Activated naive CD4-positive, alpha-beta T cell treated with anti-CD3 and anti-CD28 coated beads for 36 hours (primary cell): ENCODE results near the gene TSPYL2. TPM values are rescaled to one million over a fixed set of nuclear protein-coding genes. Genes with fewer than 3 reads are reported as not detected.

ENCODE experiments used
- CTCF ChIA-PET: fragments of 350-600 bp; sonication (Branson Sonifier 250); formaldehyde crosslinking; loops from one replicate; lab custom pipeline; 2021; ENCODE audit warnings: antibody characterized with exemption; lab: Charles Lee
- DNase-seq: peaks from one replicate; pipeline ENCODE4 v3.0.0-alpha.2; 2020
- H3K27ac Mint-ChIP-seq: one replicate; pipeline ENCODE4 v1.8.0; 2021; ENCODE audit warnings: mild to moderate bottlenecking, mixed read lengths
- H3K27me3 Mint-ChIP-seq: one replicate; pipeline ENCODE4 v1.8.0; 2021; ENCODE audit warnings: low read depth, mixed read lengths
- H3K36me3 Mint-ChIP-seq: one replicate; pipeline ENCODE4 v1.8.0; 2021; ENCODE audit warnings: low read depth, mixed read lengths
- H3K4me1 Mint-ChIP-seq: one replicate; pipeline ENCODE4 v1.8.0; 2021; ENCODE audit warnings: low read depth, mixed read lengths
- H3K4me3 Mint-ChIP-seq: one replicate; pipeline ENCODE4 v1.8.0; 2021; ENCODE audit warnings: mild to moderate bottlenecking, moderate library complexity, mixed read lengths
- H3K9me3 Mint-ChIP-seq: one replicate; pipeline ENCODE4 v1.8.0; 2021; ENCODE audit warnings: mixed read lengths
- intact Hi-C: fragments of 100-400 bp; cut with micrococcal nuclease; formaldehyde crosslinking; loops from one replicate; pipeline ENCODE4 v1.15.1; 2023
- total RNA-seq, 2 experiments: library from RNA; stranded (reverse); gene quantifications; one replicate each; pipeline ENCODE4 v1.2.3, GENCODE V29; 2021

The TSPYL2 gene
- total RNA-seq, 2 experiments from 2014 or later = 72.2 to 74.4 TPM

DNA sequence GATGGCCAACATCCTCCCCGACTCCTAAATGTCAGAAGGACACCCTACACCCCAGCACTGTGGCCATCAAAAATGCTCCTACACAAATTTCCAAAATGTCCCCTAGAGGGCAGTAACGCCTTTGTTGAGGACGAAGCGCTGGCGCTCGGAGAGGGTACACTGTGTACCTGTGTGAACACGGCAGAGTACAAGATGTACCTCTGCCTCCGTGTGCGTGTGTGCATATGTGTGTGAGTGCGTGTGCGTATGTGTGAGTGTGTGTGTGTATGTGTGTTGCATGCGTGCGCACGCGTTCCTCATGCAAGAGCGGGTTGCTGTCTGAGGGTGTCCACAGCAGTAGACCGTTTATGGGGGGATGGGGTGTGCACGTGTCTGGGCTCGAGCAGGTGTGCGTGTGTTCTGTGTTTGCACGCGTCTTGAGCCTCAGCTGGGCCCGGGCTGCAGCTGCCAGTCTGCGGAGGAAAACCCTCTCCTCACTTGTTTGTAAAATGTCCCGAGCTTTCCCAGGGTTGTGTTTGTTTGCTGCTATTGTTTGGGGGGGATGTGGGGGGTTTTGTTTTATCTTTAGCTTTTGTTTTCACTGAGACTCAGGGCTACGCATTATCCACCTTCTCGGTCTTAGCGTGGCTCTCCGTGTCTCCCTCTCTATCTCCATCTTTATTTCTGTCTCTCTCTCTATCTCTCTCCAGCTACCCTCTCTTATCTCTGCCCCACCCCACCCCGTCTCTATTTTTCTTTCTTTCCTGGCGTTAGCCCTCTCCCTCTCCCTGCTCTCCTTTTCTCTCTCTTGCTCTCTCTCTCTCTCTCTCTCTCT is 10.4 kb upstream of the TSPYL2 start:
- intact Hi-C loops = loop anchor here (1.0 kb wide), 2 partner anchors 17 to 21 kb away; no protein-coding TSS in a partner anchor
- Mint-ChIP-seq H3K4me1 (peaks cover 12% of the 10 kb centered on the region), H3K36me3 (no peaks in the 10 kb centered on the region), H3K27me3 (no peaks in the 10 kb centered on the region), H3K27ac (peak overlapping the region; percentile 90), H3K9me3 (no peaks in the 10 kb centered on the region), H3K4me3 (peak overlapping the region; percentile 85)
- CTCF ChIA-PET = interaction anchor here (0.8 to 5.8 kb wide), 8 partner anchors 9 to 154 kb away, joined by 3 to 30 read pairs (median 6); partner anchors contain the start of gene TSPYL2
- peak; percentile 72 for DNase-seq

- Mint-ChIP-seq H3K9me3 (no peaks in the 10 kb centered on the region), H3K4me3 (peak overlapping the region; percentile 85), H3K27me3 (no peaks in the 10 kb centered on the region), H3K36me3 (no peaks in the 10 kb centered on the region), H3K27ac (peak overlapping the region; percentile 90), H3K4me1 (peaks cover 12% of the 10 kb centered on the region)
- intact Hi-C loops = no loop called here
- CTCF ChIA-PET = interaction anchor here (0.8 to 5.8 kb wide), 7 partner anchors 9 to 153 kb away, joined by 3 to 30 read pairs (median 6); partner anchors contain the start of gene TSPYL2
- DNase-seq = no peak
These were observed 9.6 kb upstream of the TSPYL2 start for GRCh38 chrX:53072418-53073114.

GRCh38 chrX:53073115-53073586 is 9.0 kb upstream of the TSPYL2 start:
- CTCF ChIA-PET = interaction anchor here (1.6 to 5.8 kb wide), 2 partner anchors 8 to 17 kb away, joined by 10 to 30 read pairs; partner anchors contain the start of gene TSPYL2
- no peaks in the 10 kb centered on the region for H3K36me3 Mint-ChIP-seq
- peak overlapping the region; percentile 48 for H3K27ac Mint-ChIP-seq
- no peak for DNase-seq
- intact Hi-C loops = no loop called here
- H3K27me3 Mint-ChIP-seq = no peaks in the 10 kb centered on the region
- H3K4me1 Mint-ChIP-seq = peaks cover 12% of the 10 kb centered on the region
- no peak overlapping the region for H3K4me3 Mint-ChIP-seq
- no peaks in the 10 kb centered on the region for H3K9me3 Mint-ChIP-seq

DNA sequence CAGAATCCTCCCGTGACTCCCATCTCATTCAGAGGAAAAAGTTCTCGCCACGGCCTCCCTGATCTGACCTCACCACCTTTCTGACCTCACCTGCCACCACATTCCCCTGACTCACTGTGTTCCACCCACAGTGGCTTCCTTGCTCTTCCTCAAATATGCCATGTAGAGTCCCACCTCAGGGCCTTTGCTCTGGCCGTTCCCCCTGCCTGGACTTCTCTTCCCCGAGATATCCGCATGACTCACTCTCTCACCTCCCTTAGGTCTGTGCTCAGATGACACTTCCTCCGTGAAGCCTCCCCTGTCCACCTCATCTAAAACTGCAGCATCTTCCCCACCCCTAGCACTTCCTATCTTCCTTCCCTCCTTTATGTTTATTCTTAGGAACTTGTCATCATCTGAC is 7.2 kb upstream of the TSPYL2 start:
- H3K4me3 Mint-ChIP-seq = no peak overlapping the region
- H3K36me3 Mint-ChIP-seq = no peaks in the 10 kb centered on the region
- CTCF ChIA-PET = no interaction called here
- no peak overlapping the region for H3K27ac Mint-ChIP-seq
- H3K4me1 Mint-ChIP-seq = peaks cover 12% of the 10 kb centered on the region
- intact Hi-C loops = no loop called here
- H3K27me3 Mint-ChIP-seq = no peaks in the 10 kb centered on the region
- H3K9me3 Mint-ChIP-seq = no peaks in the 10 kb centered on the region
- DNase-seq = no peak

GRCh38 chrX:53076671-53077070 is 5.5 kb upstream of the TSPYL2 start:
- CTCF ChIA-PET = no interaction called here

DNA sequence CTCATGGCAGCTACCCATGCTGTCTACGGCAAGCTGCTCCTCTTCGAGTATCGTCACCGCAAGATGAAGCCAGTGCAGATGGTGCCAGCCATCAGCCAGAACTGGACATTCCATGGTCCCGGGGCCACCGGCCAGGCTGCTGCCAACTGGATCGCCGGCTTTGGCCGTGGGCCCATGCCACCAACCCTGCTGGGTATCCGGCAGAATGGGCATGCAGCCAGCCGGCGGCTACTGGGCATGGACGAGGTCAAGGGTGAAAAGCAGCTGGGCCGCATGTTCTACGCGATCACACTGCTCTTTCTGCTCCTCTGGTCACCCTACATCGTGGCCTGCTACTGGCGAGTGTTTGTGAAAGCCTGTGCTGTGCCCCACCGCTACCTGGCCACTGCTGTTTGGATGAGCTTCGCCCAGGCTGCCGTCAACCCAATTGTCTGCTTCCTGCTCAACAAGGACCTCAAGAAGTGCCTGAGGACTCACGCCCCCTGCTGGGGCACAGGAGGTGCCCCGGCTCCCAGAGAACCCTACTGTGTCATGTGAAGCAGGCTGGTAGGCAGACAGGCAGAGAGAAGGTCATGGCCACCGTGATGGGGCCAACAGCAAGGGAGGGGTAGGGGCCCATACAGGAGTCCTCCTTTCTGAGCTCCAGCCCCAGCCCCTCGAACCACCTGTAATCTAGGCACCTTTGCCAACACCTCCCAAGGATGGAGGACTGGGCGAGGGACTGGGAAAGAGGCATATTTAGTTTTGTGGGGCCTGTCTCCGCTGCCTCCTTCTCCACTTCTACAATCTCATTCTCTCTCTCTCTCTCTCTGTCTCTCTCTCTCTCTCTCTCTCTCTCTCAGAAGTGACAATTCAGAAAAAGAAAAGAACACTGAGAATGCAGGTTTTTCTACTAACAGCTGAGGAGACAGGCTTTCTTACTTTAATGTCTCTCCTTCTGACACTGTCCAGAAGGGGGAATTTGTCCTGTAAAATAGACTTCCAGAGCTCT is 4.7 kb upstream of the TSPYL2 start:
- intact Hi-C loops = no loop called here
- H3K4me3 Mint-ChIP-seq = no peak overlapping the region
- no peaks in the 10 kb centered on the region for H3K27me3 Mint-ChIP-seq
- DNase-seq = no peak
- peaks cover 12% of the 10 kb centered on the region for H3K4me1 Mint-ChIP-seq
- no peaks in the 10 kb centered on the region for H3K36me3 Mint-ChIP-seq
- H3K27ac Mint-ChIP-seq = no peak overlapping the region
- H3K9me3 Mint-ChIP-seq = no peaks in the 10 kb centered on the region
- CTCF ChIA-PET = interaction anchor here (0.5 to 1.1 kb wide), 2 partner anchors 11 to 58 kb away, joined by 3 read pairs; no protein-coding TSS in a partner anchor

More at GRCh38 chrX:53076671-53077070, 5.5 kb upstream of the TSPYL2 start:
- no peak overlapping the region for H3K27ac Mint-ChIP-seq
- H3K9me3 Mint-ChIP-seq = no peaks in the 10 kb centered on the region
- no peaks in the 10 kb centered on the region for H3K36me3 Mint-ChIP-seq
- H3K27me3 Mint-ChIP-seq = no peaks in the 10 kb centered on the region
- intact Hi-C loops = no loop called here
- no peak overlapping the region for H3K4me3 Mint-ChIP-seq
- no peak for DNase-seq
- peaks cover 18% of the 10 kb centered on the region for H3K4me1 Mint-ChIP-seq

GRCh38 chrX:53078943-53079342 is 3.2 kb upstream of the TSPYL2 start:
- Mint-ChIP-seq H3K4me3 (no peak overlapping the region), H3K27me3 (no peaks in the 10 kb centered on the region), H3K9me3 (no peaks in the 10 kb centered on the region), H3K36me3 (peaks cover 12% of the 10 kb centered on the region), H3K27ac (no peak overlapping the region), H3K4me1 (peaks cover 21% of the 10 kb centered on the region)
- intact Hi-C loops = no loop called here
- CTCF ChIA-PET = interaction anchor here (1.1 kb wide), 1 partner anchor 10 kb away, joined by 3 read pairs; no protein-coding TSS in a partner anchor
- DNase-seq = no peak

GRCh38 chrX:53080628-53081580 is 1.3 kb upstream of the TSPYL2 start:
- intact Hi-C loops = loop anchor here (10.0 kb wide), 2 partner anchors 634 to 1186 kb away; partner anchors contain the start of gene MAGED1
- Mint-ChIP-seq H3K4me1 (peaks cover 36% of the 10 kb centered on the region), H3K27ac (peak overlapping the region; percentile 93), H3K9me3 (no peaks in the 10 kb centered on the region), H3K4me3 (peak overlapping the region; percentile 80), H3K27me3 (no peaks in the 10 kb centered on the region), H3K36me3 (peaks cover 28% of the 10 kb centered on the region)
- CTCF ChIA-PET = interaction anchor here (2.0 kb wide), 1 partner anchor 9 kb away, joined by 10 read pairs; no protein-coding TSS in a partner anchor
- DNase-seq = peak; percentile 42

DNA sequence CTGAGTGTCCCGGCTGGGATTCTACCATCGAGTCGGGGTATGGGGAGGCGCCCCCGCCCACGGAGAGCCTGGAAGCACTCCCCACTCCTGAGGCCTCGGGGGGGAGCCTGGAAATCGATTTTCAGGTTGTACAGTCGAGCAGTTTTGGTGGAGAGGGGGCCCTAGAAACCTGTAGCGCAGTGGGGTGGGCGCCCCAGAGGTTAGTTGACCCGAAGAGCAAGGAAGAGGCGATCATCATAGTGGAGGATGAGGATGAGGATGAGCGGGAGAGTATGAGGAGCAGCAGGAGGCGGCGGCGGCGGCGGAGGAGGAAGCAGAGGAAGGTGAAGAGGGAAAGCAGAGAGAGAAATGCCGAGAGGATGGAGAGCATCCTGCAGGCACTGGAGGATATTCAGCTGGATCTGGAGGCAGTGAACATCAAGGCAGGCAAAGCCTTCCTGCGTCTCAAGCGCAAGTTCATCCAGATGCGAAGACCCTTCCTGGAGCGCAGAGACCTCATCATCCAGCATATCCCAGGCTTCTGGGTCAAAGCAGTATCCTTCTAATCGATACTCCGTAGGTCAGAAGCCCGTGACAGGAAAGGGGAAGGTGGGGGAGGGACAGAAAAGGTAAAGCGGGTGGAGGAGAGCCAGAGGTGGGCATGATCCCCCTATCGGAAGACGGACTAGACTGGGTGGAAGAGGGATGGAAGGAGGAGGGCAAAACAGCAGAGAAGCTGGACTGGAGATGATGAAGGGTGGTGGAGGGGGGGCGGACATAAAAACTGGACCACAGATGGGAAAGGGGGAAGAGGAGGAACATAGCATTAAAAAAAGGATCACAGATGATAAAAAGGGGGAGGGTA is 828 bp downstream of the TSPYL2 start:
- CTCF ChIA-PET = no interaction called here
- peaks cover 56% of the 10 kb centered on the region for H3K4me1 Mint-ChIP-seq
- peak overlapping the region; percentile 85 for H3K27ac Mint-ChIP-seq
- H3K4me3 Mint-ChIP-seq = peak overlapping the region; percentile 90
- H3K27me3 Mint-ChIP-seq = no peaks in the 10 kb centered on the region
- intact Hi-C loops = loop anchor here (1.0 to 10.0 kb wide), 5 partner anchors 10 to 1188 kb away; partner anchors contain the start of genes MAGED1 and PHF8
- no peaks in the 10 kb centered on the region for H3K9me3 Mint-ChIP-seq
- H3K36me3 Mint-ChIP-seq = peaks cover 31% of the 10 kb centered on the region
- no peak for DNase-seq

GRCh38 chrX:53084043-53084570 is 1.9 kb downstream of the TSPYL2 start:
- Mint-ChIP-seq H3K4me3 (peak overlapping the region; percentile 23), H3K27me3 (no peaks in the 10 kb centered on the region), H3K4me1 (peaks cover 66% of the 10 kb centered on the region), H3K9me3 (no peaks in the 10 kb centered on the region), H3K36me3 (peaks cover 36% of the 10 kb centered on the region), H3K27ac (peak overlapping the region; percentile 85)
- intact Hi-C loops = loop anchor here (10.0 kb wide), 2 partner anchors 631 to 1189 kb away; partner anchors contain the start of gene MAGED1
- CTCF ChIA-PET = no interaction called here
- DNase-seq = no peak
